ENCODE data around the gene PTPRO.

PTPRO gene

DNA sequence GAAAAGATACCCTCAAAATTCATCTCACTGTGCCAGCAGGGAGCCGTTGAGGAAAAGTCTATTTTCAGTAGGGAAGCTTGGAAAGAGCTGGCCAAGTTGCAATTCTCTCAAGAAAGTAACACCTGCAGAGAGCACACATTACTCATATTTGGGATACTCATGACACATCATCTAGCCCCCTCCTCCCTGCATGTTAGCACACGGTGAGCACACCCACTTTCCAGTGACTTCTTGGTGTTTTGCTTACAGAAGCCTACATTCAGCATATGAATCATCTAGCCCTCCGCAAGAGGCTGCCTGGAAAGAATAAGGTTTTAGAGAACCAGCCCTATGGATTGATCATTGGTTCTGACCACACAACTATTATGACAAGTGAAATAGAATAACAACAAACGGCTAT is 124.5 kb downstream of the PTPRO start:
- DNase-seq (ENCODE audit: low spot score): no peak

DNA sequence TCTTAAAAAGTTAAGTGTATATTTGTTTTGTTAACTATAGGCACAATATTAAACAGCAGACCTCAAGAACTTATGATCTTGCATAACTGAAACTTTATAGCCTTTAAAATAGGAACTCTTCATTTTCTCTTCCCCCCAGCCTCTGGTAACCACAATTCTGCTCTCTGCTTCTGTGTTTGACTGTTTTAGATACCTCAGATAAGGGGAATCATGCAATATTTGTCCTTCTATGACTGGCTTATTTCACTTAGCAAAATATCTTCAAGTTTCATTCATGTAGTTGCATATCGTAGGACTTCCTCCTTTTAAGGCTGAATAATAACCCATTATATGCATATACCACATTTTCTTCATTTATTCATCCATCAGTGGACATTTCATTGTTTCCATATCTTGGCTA is 131.3 kb downstream of the PTPRO start:
- DNase-seq (ENCODE audit: low spot score): no peak

DNA sequence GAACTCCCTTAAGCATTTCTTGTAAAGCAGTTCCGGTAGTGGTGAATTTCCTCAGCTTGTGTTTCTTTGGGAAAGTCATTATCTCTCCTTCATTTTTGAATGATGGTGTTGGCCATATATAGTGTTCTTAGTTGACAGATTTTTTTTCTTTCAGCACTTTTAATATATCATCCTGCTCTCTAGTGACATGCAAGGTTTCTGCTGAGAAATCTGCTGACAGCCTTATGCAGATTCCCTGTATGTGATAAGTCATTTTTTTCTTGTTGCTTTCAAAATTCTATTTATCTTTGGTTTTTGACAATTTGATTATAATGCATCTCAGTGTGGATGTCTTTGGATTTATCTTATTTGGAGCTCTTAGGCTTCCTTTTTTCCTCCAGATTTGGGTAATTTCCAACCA is 135.7 kb downstream of the PTPRO start:
- DNase-seq (ENCODE audit: low spot score): no peak

DNA sequence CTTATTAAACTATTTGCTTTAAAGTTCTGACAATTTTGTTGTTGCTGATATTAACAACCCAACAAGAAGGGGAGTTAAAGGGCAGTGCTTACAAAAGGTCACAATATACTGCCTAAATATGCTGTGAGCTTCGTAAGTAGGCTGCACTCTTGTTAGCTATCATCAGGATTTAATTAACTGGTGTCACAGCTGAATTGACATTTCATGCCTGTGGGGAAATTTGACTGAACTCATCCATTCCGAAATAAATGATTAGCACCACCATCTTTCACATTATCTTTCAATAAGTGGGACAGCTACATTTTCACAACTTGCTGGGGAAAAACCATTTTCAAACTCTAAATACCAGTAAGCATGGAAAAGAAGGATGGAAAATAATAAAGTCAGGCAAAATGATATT is 146.6 kb downstream of the PTPRO start:
- no peak for DNase-seq (ENCODE audit: low spot score)

DNA sequence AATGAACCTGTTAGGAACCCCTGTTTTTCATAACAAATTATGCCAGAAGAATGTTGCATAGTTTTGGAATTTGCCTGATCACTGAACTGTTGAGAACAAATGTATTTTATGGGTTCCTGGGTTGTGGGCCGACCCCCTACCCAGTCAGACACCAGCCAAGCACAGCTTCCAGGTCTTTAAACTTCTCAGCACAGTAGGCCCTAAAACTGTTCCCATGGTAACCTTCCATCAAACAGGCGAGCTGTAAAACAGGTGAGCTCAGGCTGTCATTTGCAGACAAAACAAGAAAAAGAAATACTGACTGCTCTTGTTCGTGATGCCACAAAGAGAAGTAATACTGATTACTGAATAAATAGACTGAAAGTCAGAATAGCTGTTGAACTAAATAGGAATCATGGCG is 147.0 kb downstream of the PTPRO start:
- no peak for DNase-seq (ENCODE audit: low spot score)

DNA sequence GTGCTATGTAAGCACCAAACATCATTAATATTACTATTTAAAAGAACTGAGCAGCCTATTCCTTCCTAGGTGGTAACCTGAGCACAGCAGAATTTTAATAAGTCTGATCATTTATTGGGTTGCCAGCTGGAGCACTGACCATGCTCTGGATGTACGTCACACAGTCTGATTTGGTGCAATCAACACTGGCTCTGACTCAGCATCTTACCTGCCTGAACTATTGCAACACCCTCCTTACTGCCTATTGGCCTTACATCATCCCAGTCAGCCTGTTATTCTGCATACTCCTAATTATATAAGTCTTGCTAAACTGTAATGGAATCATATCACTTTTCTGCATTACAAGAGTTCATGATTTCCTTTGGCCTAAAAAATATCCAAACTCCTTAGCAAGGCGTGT is 149.7 kb downstream of the PTPRO start:
- no peak for DNase-seq (ENCODE audit: low spot score)

DNA sequence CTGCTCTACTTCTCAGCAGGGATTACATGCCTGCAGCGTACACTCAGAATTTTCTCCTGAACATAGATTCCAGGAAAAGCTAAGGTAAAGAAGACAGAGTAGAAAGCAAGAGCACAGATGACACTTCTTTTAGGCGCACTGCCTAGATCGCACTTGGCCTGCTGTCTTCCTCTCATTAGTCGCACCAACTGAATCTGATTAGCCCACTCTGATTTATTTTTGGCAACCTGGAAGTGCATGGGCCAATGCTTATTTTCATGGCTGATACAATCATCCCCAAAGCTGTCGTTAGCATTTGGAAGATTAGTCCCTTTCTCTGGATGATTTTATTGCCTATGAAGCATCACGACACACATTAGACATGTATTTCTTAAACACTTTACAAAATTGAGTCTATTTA is 152.5 kb downstream of the PTPRO start:
- DNase-seq (ENCODE audit: low spot score): no peak

DNA sequence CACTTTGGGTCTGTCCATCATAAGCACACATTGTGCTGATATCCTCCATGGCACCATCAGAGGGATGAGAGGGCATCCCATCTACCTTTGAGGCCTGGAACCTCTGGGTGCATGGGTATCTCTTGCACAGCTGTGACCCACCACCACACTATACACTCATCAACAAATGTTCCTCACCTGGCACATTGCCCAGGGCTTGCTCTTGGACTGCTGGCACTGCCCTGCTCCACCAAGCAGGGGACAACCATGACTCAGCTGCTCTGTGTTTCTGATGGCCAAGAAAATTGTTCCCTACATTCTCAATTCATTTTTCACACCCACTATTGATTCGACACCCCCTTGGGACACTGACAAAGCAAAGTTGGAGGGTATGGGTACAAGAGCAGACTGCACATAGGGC is 155.5 kb downstream of the PTPRO start:
- DNase-seq (ENCODE audit: low spot score): no peak

DNA sequence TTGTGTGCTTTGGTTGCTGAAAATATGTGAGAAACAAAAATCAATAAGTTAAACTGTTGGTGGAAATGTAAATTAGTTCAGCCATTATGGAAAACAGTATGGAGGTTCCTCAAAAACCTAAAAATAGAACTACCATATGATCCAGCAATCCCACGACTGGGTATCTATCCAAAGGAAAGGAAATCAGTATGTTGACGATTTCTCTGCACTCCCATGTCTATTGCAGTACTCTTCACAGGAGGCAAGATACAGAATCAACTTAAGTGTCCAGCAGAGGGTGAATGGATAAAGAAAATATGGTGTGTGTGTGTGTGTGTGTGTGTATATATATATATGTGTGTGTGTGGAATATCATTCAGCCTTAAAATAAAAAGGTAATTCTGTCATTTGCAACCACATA is 159.5 kb downstream of the PTPRO start:
- no peak for DNase-seq (ENCODE audit: low spot score)

DNA sequence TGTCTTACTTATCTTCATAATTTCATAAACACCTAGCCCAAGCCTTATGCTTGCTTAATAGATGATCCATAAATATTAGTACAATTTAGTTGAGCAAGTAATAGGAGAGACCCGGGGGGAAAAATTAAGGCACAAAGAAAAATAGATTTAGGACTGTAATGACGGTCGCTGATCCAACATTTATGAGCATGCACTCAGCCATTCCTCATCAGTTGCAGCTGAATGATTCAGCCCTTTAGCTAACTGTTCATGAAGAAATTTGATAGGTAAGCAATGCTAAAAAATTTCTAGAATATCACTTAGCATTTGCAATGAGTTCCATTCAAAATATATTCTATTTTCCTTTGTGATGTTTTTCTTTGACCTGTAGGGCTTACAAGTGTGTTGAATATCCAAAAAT is 163.2 kb downstream of the PTPRO start:
- no peak for DNase-seq (ENCODE audit: low spot score)

DNA sequence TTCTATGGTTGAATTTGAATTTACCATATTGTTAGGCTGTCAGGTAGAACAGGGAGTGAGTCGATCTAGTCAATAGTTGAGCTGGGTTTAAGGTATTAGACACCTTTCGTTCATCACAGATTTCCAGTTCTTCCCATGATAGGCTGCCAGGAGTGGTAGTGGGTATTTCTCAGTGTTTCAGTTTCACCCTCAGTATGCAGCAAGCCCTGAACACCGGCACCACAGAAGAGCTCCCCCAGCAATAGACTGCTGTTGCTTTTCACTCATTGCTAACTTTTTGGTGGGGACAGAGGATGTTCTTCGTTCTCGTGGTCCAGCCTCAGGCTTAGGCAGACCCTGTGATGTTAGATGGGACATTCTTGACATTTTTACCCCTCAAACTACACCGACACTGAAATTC is 164.6 kb downstream of the PTPRO start:
- no peak for DNase-seq (ENCODE audit: low spot score)

DNA sequence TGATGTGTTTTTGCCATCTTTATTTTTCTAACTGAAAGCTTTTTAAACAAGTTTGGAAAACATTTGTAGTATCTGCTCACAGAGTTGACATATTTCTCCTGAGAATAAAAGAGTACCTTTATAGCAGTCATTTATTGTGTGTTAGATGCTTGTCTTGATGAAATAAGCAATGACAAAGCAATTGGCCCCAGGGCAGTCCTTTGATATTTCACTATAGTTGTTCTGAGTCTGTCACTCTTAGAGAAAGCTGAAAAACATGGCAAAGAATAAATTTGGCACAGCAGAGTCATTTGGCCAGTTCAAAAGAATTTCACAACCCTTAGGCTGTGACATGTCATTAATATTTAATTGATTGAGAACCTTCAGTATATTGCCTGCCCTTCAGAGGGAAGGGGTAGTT is 166.2 kb downstream of the PTPRO start:
- no peak for DNase-seq (ENCODE audit: low spot score)

DNA sequence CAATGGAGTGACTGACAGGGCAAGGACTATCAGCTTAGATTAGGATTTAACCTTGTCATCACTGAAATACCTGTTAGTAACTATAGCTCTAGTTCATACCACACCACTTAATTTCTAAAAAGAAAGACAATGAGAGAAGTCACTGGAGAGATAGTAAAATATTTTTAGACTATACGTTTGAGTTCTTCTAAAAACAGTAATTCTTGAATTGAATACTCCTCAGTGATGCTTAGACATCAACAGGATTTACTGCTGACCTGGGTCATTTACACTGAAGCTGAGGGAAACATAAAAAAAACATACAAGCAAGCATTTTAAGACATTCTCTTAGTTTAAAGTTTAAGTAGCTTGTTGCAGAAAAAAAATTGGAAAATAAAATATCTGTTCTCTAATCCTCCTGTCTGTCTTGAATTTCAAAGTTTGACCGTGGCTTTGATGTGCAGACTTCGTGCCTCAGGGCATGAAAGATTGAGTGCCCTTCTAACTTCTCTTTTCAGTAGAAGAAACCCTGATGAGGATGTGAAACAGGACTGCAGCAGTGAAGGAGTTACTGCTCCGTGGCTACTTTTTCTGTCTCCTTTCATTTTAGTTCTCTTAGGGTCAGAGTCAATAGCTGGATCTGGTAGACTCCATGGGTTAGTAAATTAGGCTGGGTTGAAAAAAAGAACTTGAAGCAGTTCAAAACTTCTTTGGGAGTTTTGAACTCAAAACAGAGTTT is 172.2 kb downstream of the PTPRO start:
- DNase-seq (ENCODE audit: low spot score): no peak

DNA sequence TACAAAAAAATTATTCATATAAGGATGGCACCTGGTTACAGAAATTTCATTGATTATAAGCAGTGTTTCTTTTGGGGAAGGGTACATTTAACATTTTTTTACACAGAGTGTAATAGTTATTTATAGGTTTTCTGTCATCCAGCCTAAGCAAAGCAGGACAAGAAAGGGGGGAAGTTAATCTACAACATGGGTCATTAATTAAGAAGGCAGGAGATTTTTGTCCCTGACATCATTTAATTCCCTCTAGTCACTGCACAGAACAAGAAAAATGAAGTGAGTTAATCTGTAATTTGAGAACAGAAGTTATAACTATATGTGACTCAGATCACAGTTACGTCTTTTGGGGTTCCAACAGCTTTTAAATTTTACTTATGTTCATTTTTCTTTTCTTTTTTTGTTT is 173.4 kb downstream of the PTPRO start:
- no peak for DNase-seq (ENCODE audit: low spot score)

DNA sequence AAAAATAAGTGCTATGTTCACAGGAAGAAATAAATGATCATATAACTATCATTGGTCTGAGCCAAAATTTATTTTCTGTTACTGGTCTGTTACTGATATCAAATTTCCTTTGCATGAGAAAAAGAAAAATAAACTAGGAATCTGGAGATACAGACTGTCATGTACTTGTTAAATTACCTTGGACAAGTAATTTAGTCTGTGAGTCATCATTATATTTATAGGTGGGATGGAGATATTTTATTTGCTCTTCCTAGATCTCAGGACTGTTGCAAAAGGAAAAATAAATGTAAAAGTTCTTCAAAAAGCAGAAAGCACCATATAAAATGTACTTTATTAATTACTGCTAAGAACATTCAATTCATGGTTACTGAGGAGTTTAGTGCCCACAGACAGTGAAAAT is 174.4 kb downstream of the PTPRO start:
- DNase-seq (ENCODE audit: low spot score): no peak

DNA sequence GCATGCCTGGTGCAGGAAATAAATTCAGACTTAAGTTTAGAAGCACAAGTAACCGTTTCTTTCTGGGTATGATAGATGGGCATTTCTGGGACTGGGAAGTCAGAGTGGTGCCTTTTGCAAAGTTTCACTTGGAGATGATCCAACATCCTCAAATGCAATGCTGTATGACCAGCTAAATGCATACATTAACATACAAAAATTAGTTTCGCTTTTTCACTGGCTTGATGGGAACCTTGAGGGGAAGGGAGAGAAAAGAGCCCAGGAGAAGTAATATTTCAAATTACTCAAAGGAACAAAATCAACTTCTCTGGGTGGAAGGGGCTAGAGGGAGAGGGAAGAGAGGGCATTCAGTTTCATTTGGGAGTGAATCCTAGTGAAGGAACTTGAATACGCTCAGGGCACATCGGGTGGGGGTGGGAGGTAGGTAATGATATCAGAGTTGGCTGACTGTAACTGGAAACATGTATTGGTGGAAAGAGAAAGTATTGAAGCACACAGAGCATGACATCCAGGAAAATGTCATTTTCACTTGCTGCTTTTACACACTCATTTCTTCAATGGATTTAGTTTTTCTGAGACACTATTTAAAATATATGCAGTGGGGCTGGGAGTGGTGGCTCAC is 175.5 kb downstream of the PTPRO start:
- no peak for DNase-seq (ENCODE audit: low spot score)

DNA sequence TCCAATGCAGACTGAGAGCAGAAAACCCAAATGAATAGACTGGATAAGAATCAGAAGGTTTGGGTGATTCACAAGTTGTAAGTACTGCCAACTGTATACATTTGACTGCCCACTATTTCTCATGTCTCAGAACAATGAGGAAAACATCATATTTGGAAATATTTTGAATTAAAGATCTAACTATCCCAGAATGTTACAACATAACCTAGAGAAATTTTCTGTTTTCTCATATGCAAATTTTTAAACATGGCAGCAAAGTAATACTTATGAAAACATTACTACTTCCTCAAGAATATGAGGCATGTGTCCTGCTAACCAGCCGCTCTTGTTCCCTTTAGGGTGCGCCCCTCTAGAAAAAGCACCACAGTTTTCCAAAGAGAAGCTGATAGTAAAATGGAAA is 179.9 kb downstream of the PTPRO start:
- no peak for DNase-seq (ENCODE audit: low spot score)

DNA sequence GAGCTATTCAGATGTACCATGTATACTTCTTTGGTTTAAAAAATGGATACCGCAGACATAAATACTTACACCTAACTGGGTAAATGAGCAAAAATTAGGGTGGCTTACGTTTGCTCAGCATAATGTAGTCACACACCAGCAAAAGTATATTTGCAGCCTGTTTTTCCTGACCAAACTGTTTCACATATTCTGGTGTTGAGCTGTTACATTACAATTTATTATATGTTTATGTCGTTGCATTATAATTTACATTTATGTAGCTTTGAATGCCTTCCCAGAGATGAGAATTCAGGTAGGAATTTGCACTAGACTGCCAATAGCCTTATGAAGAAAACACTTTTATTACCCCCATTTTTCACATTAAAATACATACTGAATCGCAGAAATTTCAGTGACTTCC is 183.3 kb downstream of the PTPRO start:
- DNase-seq (ENCODE audit: low spot score): no peak

DNA sequence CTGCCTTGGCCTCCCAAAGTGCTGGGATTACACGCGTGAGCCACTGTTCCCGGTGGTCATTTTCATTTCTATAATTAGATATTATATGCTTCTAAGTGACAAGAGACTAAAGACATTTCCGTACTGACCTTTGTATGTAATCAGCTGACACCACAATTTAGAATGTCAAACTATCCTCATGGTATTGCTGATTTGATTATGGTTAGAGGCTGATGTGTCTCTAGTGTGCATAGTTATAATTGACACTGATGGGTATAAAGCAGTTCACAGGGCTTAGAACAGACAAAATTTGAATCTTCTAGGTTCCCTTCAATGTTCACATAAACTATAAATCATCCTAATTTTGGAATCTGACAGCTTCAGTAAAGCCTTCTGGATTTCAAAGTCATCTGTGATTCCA is 192.7 kb downstream of the PTPRO start:
- no peak for DNase-seq (ENCODE audit: low spot score)

DNA sequence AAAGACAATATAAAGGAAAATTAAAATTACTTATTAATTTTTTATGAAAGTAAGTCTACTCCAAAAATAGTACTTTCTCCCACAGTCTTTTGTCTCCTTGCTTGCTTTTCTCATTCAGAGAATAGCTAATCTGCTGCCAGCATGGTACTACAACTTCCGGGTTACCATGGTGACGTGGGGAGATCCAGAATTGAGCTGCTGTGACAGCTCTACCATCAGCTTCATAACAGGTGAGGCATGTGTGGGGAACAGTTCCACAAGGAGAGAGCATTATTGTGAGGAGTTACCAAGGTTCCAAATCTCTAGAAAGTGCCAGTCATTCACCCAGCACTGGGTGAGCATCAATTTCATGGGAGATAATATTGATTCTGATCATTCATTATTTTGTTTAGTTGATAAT is 197.8 kb downstream of the PTPRO start:
- DNase-seq (ENCODE audit: low spot score): no peak

DNA sequence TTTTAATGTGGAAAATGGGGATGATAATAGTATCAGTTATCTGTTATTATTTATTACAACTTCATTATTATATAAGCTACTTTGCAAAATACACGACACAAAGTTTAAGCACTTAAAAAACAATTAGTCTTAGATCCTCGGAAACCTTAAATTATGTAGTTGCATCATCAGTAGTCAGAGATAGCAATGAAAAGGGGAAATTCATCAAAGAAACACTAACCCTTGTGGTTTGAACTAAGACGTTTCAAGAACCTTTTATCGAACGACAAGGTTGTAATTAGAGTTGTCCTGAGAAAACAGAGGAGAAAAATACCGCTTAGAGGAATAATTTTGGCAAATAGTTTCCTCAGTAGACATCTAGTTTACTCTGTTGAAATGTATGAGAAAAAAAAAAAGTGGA is 198.5 kb downstream of the PTPRO start:
- no peak for DNase-seq (ENCODE audit: low spot score)

DNA sequence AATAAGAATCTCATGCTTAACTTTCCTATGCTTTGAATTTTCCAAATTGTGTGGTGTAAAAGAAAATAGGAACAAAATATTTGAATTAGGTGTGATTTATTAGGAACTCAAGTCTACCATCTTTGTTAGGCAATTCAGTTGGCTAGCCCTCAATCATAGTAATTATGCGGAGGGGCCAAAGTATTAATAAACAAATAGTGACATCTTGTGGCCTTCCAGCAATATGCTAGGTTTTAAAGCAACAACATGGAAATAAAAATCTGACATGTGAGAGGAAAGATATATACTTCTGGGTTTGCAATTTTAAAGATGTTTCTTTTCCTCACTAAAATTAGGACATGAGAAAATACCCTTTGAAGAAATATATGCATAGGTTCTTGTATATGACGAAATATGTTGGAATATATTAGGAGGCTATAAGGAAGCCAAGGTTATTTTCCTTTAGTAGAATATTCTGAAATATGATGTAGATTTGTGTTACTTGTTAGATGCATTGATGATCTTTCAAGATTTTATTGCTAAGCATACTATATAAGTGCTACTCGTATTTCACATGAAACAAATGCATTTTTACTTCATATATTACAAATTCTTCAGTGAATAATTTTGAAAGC is 200.4 kb downstream of the PTPRO start:
- DNase-seq (ENCODE audit: low spot score): peak; percentile 49

DNA sequence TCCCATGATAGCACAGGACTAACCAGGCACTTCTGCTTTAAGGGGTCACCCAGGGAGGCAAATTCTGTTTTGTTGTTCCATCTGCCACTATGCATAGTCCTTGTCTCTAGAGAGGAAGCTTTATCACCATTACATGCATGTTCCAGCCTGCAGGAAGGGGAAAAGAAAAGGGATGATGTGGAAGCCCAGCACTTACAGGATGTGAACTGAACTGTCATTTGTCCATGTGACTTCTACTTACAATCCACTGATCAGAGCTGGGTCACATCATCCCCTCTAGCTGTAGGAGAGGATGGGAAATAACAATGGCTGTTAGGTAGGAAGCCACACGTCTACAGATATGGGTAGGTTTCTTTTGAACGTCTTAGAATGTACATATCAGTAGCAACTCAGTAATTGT is 203.1 kb downstream of the PTPRO start:
- DNase-seq (ENCODE audit: low spot score): no peak

DNA sequence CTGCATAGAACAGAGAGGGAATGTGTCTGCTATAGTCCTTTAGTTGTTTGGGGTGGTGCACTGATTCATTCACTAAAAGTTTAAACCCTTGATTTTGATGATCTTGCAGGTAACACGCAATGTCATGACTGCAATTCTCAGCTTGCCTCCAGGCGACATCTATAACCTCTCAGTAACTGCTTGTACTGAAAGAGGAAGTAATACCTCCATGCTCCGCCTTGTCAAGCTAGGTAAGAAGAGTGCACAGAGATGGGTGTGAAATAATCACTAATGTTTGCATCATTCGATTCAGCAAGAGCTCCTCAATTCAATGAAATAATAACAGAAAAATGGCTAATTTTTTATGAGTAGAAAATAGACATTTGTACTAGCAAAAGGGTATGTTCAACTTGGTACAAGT is 203.7 kb downstream of the PTPRO start:
- DNase-seq (ENCODE audit: low spot score): no peak
